Eye (tissue), 1 donor: ENCODE data around the gene CEP85L.
"Not testable (repeated sequence)": the region's sequence is repeated elsewhere in the genome, so short reads cannot be mapped to it uniquely, and the experiment has no call there.

Experiments
- DNase-seq: peaks from one replicate; pipeline ENCODE4 v3.0.0-alpha.2; 2015

Gene CEP85L

GRCh38 chr6:118489990-118490389, 161.4 kb downstream of the CEP85L start:
- no peak for DNase-seq

GRCh38 chr6:118488631-118489030, 162.8 kb downstream of the CEP85L start:
- no peak for DNase-seq

- no peak for DNase-seq
Observed at GRCh38 chr6:118485601-118486550, 165.5 kb downstream of the CEP85L start.

- DNase-seq, result no peak
Observed at GRCh38 chr6:118476551-118476950, 174.8 kb downstream of the CEP85L start.

- DNase-seq, result no peak
Observed at GRCh38 chr6:118473266-118473665, 178.1 kb downstream of the CEP85L start.

- DNase-seq, result no peak
Observed at GRCh38 chr6:118469468-118469867, 181.9 kb downstream of the CEP85L start.

GRCh38 chr6:118468682-118469465, 182.5 kb downstream of the CEP85L start:
- no peak for DNase-seq

GRCh38 chr6:118467181-118467580, 184.2 kb downstream of the CEP85L start:
- DNase-seq, result no peak

- DNase-seq, result no peak
Observed at GRCh38 chr6:118464620-118465019, 186.8 kb downstream of the CEP85L start.

GRCh38 chr6:118460958-118461470, 190.4 kb downstream of the CEP85L start:
- no peak for DNase-seq

- no peak for DNase-seq
Observed at GRCh38 chr6:118456982-118457381, 194.4 kb downstream of the CEP85L start.

- DNase-seq, result no peak
Observed at GRCh38 chr6:118451839-118452238, 199.6 kb downstream of the CEP85L start.

GRCh38 chr6:118444796-118445195, 206.6 kb downstream of the CEP85L start:
- no peak for DNase-seq

GRCh38 chr6:118436482-118436881, 214.9 kb downstream of the CEP85L start:
- DNase-seq, result no peak

- not testable (repeated sequence) for DNase-seq
Observed at GRCh38 chr6:118434147-118434546, 217.2 kb downstream of the CEP85L start.

- not testable (repeated sequence) for DNase-seq
Observed at GRCh38 chr6:118421312-118421711, 230.1 kb downstream of the CEP85L start.

GRCh38 chr6:118419448-118420394, 231.7 kb downstream of the CEP85L start:
- no peak for DNase-seq
